GM12891 (cell line): ENCODE measurements around the gene PSMA1. TPM values are rescaled to one million over a fixed set of nuclear protein-coding genes. Genes with fewer than 3 reads are reported as not detected.
A peak's percentile ranks its signal among the peaks of the same experiment; 100 is the strongest.
"Not testable (repeated sequence)": the region's sequence is repeated elsewhere in the genome, so short reads cannot be mapped to it uniquely, and the experiment has no call there.

Experiments used
- DNase-seq: peaks from one replicate; pipeline ENCODE4 v3.0.0; 2011; ENCODE audit warnings: low spot score; ENCODE audit not compliant: insufficient read length
- FAIRE-seq: peaks from 2 replicates; lab custom pipeline; 2011; peaks lifted over from hg19 to GRCh38; lab: Jason Lieb, UNC
- PAX5 ChIP-seq: IDR thresholded peaks from 2 replicates; pipeline ENCODE4 v1.6.1; 2011; ENCODE audit warnings: low read length, moderate library complexity, mild to moderate bottlenecking; ENCODE audit not compliant: insufficient read depth, severe bottlenecking
- POLR2A ChIP-seq: IDR thresholded peaks from 2 replicates; pipeline ENCODE4 v1.6.1; 2011; ENCODE audit warnings: low read depth, low read length, control low read depth
- POLR2AphosphoS5 ChIP-seq: IDR thresholded peaks from 2 replicates; pipeline ENCODE4 v1.6.1; 2011; ENCODE audit warnings: low read depth, low read length, control low read depth
- POU2F2 ChIP-seq: IDR thresholded peaks from 2 replicates; pipeline ENCODE4 v1.6.1; 2011; ENCODE audit warnings: low read depth, mild to moderate bottlenecking, control low read depth, low read length, moderate library complexity
- SPI1 ChIP-seq: IDR thresholded peaks from 2 replicates; pipeline ENCODE4 v1.6.1; 2011; ENCODE audit warnings: low read depth, low read length, control low read depth
- TAF1 ChIP-seq: IDR thresholded peaks from 2 replicates; pipeline ENCODE4 v1.6.1; 2011; ENCODE audit warnings: low read depth, low read length, control low read depth
- polyA plus RNA-seq: library from polyadenylated mRNA; unstranded; fragments of >200 nt; gene quantifications from one replicate; pipeline ENCODE4 v1.2.1, GENCODE V29; 2012; ENCODE audit warnings: low read depth, missing spikeins, inconsistent platforms; ENCODE audit not compliant: missing spikeins

Gene PSMA1
- 188 TPM for polyA plus RNA-seq

GRCh38 chr11:14519917-14520746 lies at the start of gene PSMA1:
Gene PSMA1, minus strand, starts transcription at chr11:14520386. Its CDS starts 87 bp downstream, at chr11:14520299.
- FAIRE-seq (peak; percentile 90), DNase-seq (peak; percentile 61)
- TF ChIP-seq POU2F2, result peak; percentile 50; the same call in 1 of the 2 replicates
- peak; percentile 92 for TF ChIP-seq TAF1
- peak; percentile 84 for TF ChIP-seq POLR2AphosphoS5
- TF ChIP-seq SPI1, result peak; percentile 67
- peak; percentile 25 for TF ChIP-seq PAX5
- peak; percentile 81 for TF ChIP-seq POLR2A

- not testable (repeated sequence) for FAIRE-seq, DNase-seq
These were observed 49.3 kb upstream of the PSMA1 start for GRCh38 chr11:14569516-14569915.

GRCh38 chr11:14567064-14567651 lies 47.0 kb upstream of the PSMA1 start:
- DNase-seq, result no peak
- TF ChIP-seq POLR2A, result no peak
- TF ChIP-seq TAF1, result no peak
- no peak for TF ChIP-seq SPI1
- no peak for TF ChIP-seq POU2F2
- TF ChIP-seq POLR2AphosphoS5, result no peak
- no peak for TF ChIP-seq PAX5
- FAIRE-seq, result no peak

GRCh38 chr11:14566331-14567063 lies 46.3 kb upstream of the PSMA1 start:
- no peak for TF ChIP-seq TAF1
- TF ChIP-seq PAX5, result no peak
- TF ChIP-seq POU2F2, result no peak
- TF ChIP-seq POLR2A, result no peak
- no peak for TF ChIP-seq SPI1
- TF ChIP-seq POLR2AphosphoS5, result no peak
- FAIRE-seq, result no peak

GRCh38 chr11:14565845-14566244 lies 45.7 kb upstream of the PSMA1 start:
- no peak for FAIRE-seq
- TF ChIP-seq POLR2A (no peak), SPI1 (no peak), TAF1 (no peak), PAX5 (no peak), POU2F2 (no peak), POLR2AphosphoS5 (no peak)

More at GRCh38 chr11:14566331-14567063, 46.3 kb upstream of the PSMA1 start:
- DNase-seq, result no peak

GRCh38 chr11:14555818-14556217 lies 35.6 kb upstream of the PSMA1 start:
- TF ChIP-seq TAF1, result no peak
- no peak for TF ChIP-seq POLR2A
- no peak for TF ChIP-seq SPI1
- TF ChIP-seq PAX5, result no peak
- TF ChIP-seq POU2F2, result no peak
- no peak for TF ChIP-seq POLR2AphosphoS5
- no peak for FAIRE-seq
- no peak for DNase-seq

More at GRCh38 chr11:14565845-14566244, 45.7 kb upstream of the PSMA1 start:
- no peak for DNase-seq

GRCh38 chr11:14554959-14555358 lies 34.8 kb upstream of the PSMA1 start:
- FAIRE-seq (no peak), DNase-seq (no peak)
- TF ChIP-seq SPI1, result no peak
- TF ChIP-seq POLR2A, result no peak
- no peak for TF ChIP-seq PAX5
- TF ChIP-seq POLR2AphosphoS5, result no peak
- TF ChIP-seq TAF1, result no peak
- no peak for TF ChIP-seq POU2F2

- no peak for TF ChIP-seq SPI1
- TF ChIP-seq TAF1, result no peak
- no peak for TF ChIP-seq POLR2A
- FAIRE-seq (no peak), DNase-seq (no peak)
These were observed 31.9 kb upstream of the PSMA1 start for GRCh38 chr11:14552089-14552488.

GRCh38 chr11:14551380-14551779 lies 31.2 kb upstream of the PSMA1 start:
- FAIRE-seq (no peak), DNase-seq (no peak)
- TF ChIP-seq POU2F2 (no peak), POLR2A (no peak), POLR2AphosphoS5 (no peak), PAX5 (no peak), TAF1 (no peak), SPI1 (no peak)
